RWPE2 (cell line): ENCODE data around the gene MB21D2.

Experiments
- ATAC-seq: fragments of 200-7000 bp; cut with Tn5 transposase; 3 replicates; pipeline ENCODE4 v1.9.1; 2021; ENCODE audit warnings: low read depth
- DNase-seq: peaks from one replicate; pipeline ENCODE4 v3.0.0-alpha.2; 2020; ENCODE audit warnings: low spot score
- H3K27ac ChIP-seq: fragments of 450-650 bp; 2 replicates; pipeline ENCODE4 v1.5.1; 2017; ENCODE audit warnings: mild to moderate bottlenecking; ENCODE audit not compliant: poor library complexity, severe bottlenecking
- H3K27me3 ChIP-seq: fragments of 250-450 bp; sonication (Bioruptor Pico); 2 replicates; pipeline ENCODE4 v1.5.1; 2021; ENCODE audit warnings: mild to moderate bottlenecking, moderate library complexity; ENCODE audit not compliant: insufficient read depth, poor library complexity, severe bottlenecking
- H3K36me3 ChIP-seq: fragments of 250-450 bp; sonication (Bioruptor Pico); 2 replicates; pipeline ENCODE4 v1.5.1; 2020; ENCODE audit warnings: low read depth, mild to moderate bottlenecking, moderate library complexity
- H3K4me1 ChIP-seq: fragments of 250-450 bp; sonication (Bioruptor Pico); 2 replicates; pipeline ENCODE4 v1.5.1; 2021; ENCODE audit warnings: mild to moderate bottlenecking, moderate library complexity; ENCODE audit not compliant: insufficient read depth, poor library complexity, severe bottlenecking
- H3K4me3 ChIP-seq: fragments of 250-450 bp; sonication (Bioruptor Pico); 2 replicates; pipeline ENCODE4 v1.5.1; 2021; ENCODE audit warnings: mild to moderate bottlenecking, moderate library complexity; ENCODE audit not compliant: severe bottlenecking
- H3K9me3 ChIP-seq: fragments of 250-450 bp; sonication (Bioruptor Pico); 2 replicates; pipeline ENCODE4 v1.5.1; 2021; ENCODE audit warnings: mild to moderate bottlenecking, moderate library complexity; ENCODE audit not compliant: severe bottlenecking
- CTCF ChIP-seq: fragments of 450-650 bp; IDR thresholded peaks from one replicate; pipeline ENCODE4 v1.5.1; 2017; ENCODE audit warnings: mild to moderate bottlenecking, moderate library complexity; ENCODE audit not compliant: poor library complexity, severe bottlenecking

The MB21D2 gene

GRCh38 chr3:192843723-192844485 is 73.8 kb downstream of the MB21D2 start:
- DNase-seq = no peak
- Histone ChIP-seq H3K9me3 (no peaks in the 10 kb centered on the region), H3K4me3 (no peak overlapping the region), H3K27me3 (no peaks in the 10 kb centered on the region), H3K36me3 (no peaks in the 10 kb centered on the region), H3K27ac (no peak overlapping the region), H3K4me1 (peaks cover 4% of the 10 kb centered on the region)
- ATAC-seq = no peak
- TF ChIP-seq CTCF = no peak

GRCh38 chr3:192843119-192843518 is 74.5 kb downstream of the MB21D2 start:
- H3K27me3 ChIP-seq = no peaks in the 10 kb centered on the region
- H3K4me1 ChIP-seq = peaks cover 3% of the 10 kb centered on the region
- DNase-seq (no peak), ATAC-seq (no peak)
- TF ChIP-seq CTCF = no peak
- no peaks in the 10 kb centered on the region for H3K9me3 ChIP-seq
- no peaks in the 10 kb centered on the region for H3K36me3 ChIP-seq
- no peak overlapping the region for H3K4me3 ChIP-seq
- H3K27ac ChIP-seq = no peak overlapping the region

- Histone ChIP-seq H3K4me3 (no peak overlapping the region), H3K27ac (no peak overlapping the region), H3K4me1 (no peaks in the 10 kb centered on the region), H3K9me3 (no peaks in the 10 kb centered on the region), H3K36me3 (no peaks in the 10 kb centered on the region), H3K27me3 (no peaks in the 10 kb centered on the region)
- no peak for TF ChIP-seq CTCF
- DNase-seq = no peak
- ATAC-seq = no peak
Observed at GRCh38 chr3:192842711-192843110, 74.9 kb downstream of the MB21D2 start.

GRCh38 chr3:192842138-192842537 is 75.5 kb downstream of the MB21D2 start:
- TF ChIP-seq CTCF = no peak
- Histone ChIP-seq H3K4me3 (no peak overlapping the region), H3K27me3 (no peaks in the 10 kb centered on the region), H3K9me3 (no peaks in the 10 kb centered on the region), H3K36me3 (no peaks in the 10 kb centered on the region), H3K27ac (no peak overlapping the region), H3K4me1 (no peaks in the 10 kb centered on the region)
- DNase-seq (no peak), ATAC-seq (no peak)

GRCh38 chr3:192841428-192841827 is 76.2 kb downstream of the MB21D2 start:
- H3K27ac ChIP-seq = no peak overlapping the region

More at GRCh38 chr3:192841428-192841827, 76.2 kb downstream of the MB21D2 start:
- Histone ChIP-seq H3K4me3 (no peak overlapping the region), H3K4me1 (no peaks in the 10 kb centered on the region), H3K36me3 (no peaks in the 10 kb centered on the region), H3K27me3 (no peaks in the 10 kb centered on the region), H3K9me3 (no peaks in the 10 kb centered on the region)
- TF ChIP-seq CTCF = no peak
- no peak for DNase-seq
- ATAC-seq = no peak
